ENCODE measurements around the gene XYLB.
"Not testable (repeated sequence)": the region's sequence is repeated elsewhere in the genome, so short reads cannot be mapped to it uniquely, and the experiment has no call there.

Gene XYLB

DNA sequence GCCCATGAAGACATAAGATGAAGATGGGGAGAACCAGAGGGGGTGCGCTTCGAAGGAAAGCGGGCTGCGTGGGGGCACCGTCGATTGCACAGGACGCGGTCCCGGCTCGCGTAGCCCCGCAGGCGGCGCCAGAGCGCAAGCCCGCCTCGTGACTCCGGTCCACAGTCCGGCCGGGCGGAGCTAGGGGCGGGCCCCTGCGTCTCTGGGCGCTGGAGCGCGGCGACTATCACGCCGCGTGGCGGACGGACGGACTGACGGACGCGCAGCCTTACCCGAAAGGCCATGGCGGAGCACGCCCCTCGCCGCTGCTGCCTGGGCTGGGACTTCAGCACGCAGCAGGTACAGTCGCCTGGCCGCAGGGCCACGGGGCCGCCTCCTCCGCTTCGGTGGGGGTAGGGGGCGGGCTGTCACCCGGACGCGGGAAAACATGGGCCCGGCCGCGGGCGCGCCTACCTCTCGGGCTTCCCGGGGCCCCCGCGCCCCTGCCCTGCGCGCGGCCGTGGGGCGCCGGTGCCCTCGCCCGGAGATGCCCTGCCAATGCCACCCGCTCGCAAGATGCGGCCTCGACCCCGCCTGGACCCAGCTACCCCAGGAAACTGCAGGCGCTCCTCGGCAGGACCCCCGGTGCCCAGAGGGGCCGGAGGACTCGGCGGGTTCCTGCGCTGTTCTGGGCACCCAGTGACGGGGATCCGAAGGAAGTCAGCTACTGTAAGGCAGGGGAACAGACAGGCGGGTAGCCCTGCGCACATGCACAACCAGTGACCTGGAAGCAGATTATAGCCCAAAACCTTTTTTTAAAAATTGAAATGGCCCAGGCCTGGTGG lies at the start of gene XYLB:
TSS of gene XYLB (plus strand) at position 199 of the 824 bp plus-strand sequence. CDS start at position 283, 84 bp downstream.
- peak; percentile 49 for DNase-seq

DNA sequence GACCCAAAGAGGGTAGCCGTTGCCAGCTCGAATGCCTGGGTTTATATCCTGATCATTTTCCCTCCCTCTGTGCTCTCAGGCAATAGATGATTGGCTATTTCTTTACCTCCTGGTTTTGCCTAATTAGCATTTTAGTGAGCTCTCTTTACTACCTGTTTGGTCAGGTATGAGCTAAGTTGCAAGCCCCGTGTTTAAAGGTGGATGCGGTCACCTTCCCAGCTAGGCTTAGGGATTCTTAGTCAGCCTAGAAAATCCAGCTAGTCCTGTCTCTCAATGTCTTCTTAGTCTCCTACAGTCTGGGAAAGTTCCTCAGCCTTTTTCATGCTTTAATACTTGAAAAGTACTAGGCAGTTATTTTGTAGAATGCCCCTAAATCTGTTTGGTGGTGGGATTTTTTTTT lies 49.5 kb upstream of the XYLB start:
- DNase-seq: not testable (repeated sequence)

DNA sequence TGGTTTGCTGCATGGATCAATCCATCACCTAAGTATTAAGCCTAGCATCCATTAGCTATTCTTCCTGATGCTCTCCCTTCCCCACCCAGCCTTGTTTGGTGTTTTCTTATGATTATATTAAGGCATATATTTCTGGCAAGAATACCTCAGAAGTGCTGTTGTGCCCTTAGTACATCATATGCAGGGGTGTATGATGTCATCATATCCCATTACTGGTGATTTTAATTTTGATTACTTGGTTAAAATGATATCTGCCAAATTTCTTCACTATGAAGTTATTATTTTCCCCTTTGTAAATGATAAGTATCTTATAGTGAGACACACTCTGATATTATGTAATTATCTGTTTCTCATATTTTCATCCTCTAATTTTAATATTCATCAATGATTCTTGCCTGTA lies 49.0 kb upstream of the XYLB start:
- DNase-seq: no peak

DNA sequence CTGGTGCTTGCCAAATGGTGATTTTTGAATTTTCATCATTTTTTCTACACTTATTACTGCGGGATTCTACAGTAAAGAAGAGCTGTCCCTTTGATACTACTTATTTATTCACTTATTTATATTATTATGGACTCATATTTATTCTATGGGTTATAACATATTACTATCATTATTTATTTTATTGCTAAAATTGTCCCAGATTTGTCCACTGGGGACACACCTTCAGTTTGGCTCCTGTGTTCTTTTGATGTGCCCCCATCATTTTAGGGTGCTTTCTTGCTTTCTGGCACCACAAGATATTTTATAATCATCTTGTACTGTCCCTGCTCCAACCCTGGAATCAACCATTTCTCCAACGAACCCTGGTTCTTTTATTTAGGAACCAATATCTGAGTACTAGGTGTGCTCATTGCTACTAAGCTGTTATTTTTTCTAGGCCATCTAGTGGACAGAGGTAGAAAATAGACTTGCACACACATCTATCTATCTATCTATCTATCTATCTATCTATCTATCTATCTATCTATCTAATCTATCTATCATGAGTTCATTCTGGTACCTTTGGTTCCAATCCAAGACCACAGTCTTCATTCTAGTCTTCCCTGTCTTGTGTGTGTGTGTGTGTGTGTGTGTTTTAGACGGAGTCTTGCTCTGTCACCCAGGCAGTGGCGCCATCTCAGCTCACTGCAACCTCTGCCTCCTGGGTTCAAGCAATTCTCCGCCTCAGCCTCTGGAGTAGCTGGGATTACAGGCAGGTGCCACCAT lies 48.5 kb upstream of the XYLB start:
- no peak for DNase-seq

DNA sequence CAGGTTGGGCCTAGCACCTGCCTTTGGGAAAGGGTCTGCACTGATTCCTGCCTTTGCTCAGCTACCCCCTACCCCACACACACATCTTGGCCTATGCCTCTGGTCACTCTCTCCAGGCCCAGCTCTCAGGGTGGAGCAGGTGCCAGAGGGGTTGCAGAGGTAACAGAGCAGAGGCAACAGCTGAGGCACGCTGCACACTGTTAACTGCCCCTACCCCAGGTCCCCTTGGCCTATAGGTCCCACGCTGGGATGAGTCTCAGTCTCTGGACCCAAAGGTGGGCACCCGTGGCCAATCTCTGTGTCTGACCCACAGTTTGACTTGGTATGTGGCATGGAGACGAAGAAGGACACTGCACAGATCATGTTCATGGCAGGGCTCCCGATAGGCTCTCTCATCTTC lies 39.6 kb upstream of the XYLB start:
- DNase-seq: no peak

DNA sequence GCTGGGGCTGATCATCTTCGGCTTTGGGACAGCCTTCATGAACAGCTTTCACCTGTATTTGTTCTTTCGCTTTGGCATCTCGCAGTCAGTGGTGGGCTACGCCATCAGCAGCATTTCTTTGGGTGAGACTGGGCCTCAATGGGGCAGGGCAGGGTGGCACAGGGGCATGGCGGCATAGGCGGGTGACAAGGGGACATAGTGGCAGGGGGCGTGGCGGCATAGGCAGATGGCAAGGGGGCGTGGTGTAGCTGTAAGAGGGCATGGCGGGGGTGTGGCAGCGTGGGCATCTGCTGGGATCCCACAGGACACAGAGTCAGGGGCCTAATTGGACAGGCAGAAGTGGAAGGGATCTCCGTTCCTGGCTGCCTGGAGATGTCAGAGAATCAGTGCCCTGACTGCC lies 39.0 kb upstream of the XYLB start:
- DNase-seq: no peak

DNA sequence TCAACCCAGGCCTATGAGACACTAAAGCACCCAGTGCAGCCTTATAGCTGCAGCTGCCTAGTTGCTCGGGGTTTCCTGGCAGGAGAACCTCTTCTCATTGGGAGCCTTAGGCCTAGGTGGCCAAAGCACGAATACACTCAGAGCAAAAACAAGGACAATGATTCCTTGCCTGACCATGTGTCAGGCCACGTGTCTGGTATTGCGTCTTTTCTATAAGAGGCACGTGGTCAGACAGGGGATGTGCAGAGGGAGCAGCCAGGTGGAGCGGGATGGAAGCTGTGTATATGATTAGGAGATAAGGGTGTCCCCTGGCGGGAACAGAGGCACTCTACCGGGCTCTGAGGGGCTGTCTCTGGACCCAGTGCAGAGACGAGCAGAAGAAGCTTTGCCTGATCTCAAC lies 38.1 kb upstream of the XYLB start:
- DNase-seq: no peak

DNA sequence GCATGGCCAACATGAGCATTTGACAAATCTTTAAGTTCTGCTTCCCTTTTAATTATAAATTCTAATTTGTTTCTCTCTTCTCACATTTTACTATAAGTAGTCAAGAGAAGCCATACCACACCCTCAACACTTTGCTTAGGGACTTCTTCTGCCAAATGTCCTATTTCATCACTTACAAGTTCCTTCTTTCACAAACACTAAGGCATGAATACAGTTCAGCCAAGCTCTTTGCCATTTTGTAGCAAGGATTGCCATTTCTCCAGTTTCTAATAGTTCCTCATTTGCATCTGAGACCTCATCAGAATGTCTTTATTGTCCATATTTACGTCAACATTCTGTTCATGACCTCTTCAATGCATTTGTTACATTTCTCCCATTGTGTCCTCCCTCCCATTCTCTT lies 35.1 kb upstream of the XYLB start:
- no peak for DNase-seq

DNA sequence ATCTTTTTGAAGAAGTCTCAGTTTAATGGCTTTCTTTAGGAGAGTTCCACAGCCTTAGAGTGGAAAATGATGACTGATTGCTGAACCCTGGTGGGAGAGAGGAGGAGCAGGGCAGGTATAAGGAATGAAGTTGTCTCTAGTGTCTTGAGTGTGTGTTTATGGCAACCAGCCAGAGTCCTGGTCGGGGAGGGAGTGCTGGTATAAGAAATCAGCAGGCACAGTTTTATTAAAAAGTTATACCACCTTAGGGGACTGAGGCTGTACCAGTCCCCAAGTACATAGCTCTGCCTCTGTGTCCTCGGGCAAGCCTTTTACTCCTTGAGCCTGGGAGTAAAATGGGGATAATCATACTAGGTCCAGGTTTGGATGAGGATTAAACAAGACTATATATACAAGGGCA lies 34.6 kb upstream of the XYLB start:
- DNase-seq: no peak

DNA sequence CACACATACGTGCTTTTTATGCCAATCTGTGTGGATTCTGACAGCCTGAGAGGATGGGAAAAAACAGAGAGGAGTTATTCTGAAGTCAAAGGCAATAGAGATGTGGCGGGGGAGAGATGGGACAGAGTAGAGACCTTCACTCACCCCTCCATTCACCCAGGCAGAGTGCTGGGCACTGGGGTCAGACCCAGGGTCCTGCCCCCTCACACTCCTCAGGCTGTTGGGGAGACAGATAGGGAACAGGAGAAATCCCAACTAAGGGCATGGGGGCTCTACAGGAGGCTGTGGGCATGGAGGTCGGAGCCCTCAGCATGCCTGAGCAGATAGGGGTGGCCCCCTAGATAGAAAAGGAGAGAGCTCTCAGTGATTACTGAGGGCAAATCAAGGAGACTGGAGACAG lies 34.2 kb upstream of the XYLB start:
- DNase-seq: no peak

DNA sequence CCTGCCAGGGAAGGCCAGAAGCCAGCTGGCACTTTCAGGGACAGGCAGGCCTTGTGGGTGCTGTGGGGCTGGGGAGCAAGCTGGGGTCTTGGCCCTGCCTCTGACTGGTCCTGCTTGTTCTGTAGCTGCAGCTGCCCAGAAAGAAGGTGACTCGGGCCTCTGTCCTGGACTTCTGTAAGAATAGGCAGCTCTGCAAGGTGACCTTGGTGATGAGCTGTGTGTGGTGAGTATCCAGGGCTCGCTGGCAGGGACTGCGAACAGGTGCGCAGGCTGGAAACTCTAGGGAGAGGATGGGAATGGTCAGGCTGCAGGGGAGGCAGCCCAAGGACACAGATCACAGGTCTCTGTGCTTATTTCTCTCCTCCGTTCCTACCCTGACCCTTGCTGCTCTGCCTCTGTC lies 33.3 kb upstream of the XYLB start:
- no peak for DNase-seq

DNA sequence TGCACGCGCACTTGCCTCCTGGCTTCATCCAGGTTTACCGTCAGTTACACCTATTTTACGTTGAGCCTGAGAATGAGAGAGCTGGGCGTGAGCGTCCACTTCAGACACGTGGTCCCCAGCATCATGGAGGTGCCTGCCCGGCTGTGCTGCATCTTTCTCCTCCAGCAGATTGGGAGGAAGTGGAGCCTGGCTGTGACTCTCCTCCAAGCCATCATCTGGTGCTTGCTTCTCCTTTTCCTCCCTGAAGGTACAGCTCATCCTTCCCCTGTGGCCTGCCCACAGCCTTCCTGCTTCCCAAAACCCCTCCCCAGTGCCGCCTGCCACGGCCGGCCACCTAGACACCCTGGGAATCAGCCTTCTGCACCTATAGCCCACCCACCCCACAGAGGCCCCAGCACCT lies 32.9 kb upstream of the XYLB start:
- no peak for DNase-seq

DNA sequence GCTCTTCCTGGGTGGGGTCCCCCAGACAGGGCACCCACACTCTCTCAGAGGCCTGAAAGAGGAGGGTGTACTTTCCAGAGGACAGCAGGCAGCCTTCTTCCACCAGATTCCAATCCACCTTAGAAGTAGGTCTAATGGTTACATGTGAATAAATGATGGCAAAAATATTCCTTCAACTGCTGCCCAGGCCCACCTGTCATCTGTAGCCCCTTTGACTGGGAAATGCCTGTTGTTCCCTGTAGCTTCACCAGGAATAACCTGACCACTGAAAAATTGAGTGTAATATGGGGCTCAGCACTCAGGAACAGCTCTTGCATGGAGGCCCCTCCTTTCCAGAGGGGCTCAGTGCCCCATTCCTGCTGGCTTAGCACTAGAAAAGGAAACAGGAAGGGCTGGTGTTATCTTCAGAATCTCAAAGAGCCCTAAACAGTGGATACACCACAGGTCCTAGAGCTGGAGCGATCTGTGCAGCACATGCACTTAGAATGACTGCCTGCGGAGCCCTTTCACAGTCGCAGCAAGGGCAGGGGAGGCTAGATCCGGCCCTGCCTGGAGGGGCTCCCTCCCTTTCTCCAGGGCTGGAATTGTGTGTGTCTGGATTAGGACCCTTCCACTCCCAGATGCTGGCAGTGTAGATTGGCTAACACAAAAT lies 32.3 kb upstream of the XYLB start:
- no peak for DNase-seq

DNA sequence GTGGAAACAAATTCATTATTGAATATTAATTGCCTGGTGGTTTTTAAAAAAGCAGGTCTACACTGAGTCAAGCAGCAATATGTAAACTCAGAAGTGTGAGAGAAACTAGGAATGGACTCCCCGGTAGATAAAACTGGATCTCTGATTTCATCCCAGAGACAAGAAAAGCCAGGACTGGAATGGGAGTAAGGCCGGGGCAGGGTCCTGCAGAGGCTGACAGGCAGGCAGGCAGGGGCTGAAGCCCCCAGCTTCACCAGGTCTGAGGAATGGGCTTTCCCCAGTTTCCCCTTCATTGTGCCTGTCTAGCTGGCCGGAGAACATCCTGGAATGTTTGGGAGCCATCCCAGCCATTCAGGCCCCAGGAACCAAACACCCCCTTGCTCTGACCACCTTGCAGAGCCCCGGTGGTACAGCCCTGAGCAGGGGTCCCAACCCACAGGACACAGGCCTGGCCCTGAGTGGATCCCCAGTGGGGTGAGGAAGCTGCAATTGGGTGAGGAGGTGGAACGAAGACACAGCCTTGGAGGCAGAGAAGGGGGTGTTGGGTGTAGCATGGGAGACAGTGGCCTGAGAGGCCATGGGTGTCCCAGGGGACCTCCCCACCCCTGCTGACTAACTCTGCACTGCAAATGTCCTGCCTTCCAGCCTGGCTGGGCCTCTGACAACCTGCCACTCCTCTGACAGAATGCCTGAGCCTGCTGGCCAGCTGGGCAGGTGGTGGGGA lies 31.7 kb upstream of the XYLB start:
- no peak for DNase-seq

DNA sequence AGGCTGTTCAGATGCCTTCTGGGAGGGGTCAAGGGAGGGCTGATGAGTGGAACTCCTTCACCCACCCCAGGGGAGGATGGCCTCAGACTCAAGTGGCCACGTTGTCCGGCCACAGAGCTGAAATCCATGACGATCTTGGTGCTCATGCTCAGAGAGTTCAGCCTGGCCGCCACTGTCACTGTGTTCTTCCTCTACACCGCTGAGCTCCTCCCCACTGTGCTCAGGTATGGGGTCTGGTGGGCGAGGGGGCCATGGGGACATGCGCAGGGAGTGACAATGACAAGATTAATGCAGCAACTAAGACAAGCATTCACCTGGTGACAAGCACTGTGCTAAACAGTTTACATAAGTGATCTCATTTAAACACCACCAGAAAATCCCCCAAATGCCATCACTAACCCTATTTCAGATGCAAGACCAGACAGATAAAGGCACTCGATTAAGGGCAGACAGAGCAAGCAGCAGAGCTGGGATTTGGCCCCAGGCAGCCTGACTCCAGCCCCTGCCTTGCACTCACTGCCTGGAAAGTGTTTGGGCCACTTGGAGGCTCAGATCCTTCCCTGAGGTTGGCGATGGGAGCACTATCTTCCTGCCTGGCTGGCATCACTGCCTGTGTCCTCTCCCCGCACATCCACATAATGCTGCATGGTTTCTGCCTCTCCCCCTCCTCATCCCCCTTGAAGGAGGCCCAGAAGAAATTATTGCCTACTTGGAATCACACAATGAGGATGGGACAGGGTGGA lies 30.9 kb upstream of the XYLB start:
- DNase-seq: no peak

DNA sequence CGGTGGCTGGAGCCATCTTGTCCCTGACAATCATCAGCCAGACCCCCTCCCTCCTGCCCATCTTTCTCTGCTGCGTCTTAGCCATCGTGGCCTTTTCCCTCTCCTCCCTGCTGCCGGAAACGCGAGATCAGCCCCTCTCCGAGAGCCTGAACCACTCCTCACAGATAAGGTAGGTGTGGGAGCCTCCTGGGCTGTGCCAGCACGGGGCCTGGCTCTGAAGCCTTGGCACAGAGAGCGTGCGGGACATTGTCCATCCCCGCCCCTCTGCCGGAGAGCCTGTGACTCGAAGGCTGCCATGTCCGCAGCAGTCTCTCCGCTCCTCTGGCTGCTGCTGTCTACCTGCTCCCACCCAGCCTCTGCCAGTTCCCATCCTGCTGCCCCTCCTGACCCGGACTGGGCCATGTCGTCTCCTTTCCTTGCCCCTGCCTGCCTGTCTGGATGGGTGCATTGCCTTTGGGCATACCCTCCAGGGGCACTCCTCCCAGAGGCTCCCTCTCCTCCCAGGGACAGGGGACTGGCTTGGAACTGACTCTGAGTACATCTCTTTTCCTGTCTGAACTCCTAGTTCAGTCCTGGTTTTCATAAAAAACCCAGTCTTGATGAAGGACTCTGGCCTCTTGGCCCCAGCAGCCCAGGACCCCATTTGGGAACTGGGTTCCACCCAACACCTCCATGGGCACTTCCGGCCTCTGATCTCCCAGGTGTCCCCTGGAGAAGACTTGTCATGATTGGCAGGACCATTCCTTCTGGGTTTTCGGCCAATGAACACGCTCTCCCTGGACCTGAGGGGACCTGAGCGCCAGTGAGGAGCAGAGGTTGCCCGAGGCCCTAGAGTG lies 30.0 kb upstream of the XYLB start:
- no peak for DNase-seq

DNA sequence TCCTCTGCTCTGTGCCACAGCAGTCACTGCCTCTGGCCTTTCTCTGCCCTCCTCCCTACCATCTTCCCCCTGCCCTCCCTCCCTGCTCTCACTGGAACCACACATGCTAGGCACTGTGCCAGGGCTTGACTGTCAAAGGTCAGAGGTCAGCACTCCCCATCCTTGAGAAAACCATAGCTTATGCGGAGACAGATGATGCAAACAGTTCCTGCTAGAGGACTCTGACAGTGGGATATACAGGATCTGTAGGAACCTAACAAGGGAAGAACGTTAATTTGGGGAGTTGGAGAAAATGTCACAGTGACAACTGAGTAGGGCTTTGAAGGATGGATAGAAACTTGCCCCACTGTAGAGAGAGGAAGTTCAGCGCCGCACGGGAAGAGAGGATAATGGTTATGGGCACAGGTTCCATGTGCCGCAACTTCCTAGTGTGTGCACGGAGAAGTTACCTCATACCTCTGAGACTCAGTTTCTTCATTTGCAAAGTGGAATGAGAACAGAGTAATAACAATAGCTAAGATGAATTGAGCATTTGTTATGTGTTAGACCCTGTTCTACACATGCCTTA lies 29.3 kb upstream of the XYLB start:
- DNase-seq: no peak

DNA sequence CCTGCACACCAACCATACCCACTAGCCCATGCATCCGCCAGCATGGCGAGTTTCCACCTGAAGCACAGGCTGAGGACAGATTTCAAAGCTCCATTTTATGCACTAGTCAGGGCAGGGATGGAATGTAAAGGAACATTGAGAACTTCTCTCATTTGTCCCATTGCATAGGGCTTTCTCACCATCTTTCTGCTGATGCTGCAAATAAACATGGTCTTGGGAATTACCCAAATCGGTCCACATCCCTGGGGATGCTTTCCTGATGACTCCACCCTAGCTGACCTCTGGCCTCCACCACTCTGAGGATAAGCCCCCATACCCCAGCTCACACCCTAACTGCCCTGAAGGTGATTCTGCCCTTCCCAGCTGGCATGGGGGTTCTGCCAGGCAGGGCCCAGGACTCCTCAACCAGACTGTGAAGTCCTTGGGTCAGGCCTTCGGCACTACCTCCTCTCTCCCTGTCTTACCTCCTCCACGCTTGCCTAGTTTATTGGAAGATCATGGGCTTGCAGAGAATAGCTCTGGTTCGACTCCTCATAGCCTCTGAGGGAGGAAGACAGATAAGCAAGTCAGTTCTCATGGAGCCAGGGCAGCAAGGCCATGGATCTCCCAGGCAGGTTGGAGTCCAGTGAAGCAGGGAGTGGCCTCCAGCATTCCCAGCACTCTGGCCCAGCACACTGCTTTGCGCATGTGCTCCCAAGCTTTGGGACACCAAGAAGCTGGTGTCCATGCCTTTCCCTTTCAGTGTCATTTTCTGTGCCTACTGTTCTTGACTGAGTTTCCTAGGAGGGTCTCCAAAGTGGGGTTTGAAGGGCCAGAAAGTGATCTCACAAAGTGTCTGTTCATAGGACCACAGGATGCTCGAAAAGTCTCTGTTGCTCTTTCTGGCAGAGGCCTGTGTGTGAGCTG lies 27.6 kb upstream of the XYLB start:
- DNase-seq: no peak

DNA sequence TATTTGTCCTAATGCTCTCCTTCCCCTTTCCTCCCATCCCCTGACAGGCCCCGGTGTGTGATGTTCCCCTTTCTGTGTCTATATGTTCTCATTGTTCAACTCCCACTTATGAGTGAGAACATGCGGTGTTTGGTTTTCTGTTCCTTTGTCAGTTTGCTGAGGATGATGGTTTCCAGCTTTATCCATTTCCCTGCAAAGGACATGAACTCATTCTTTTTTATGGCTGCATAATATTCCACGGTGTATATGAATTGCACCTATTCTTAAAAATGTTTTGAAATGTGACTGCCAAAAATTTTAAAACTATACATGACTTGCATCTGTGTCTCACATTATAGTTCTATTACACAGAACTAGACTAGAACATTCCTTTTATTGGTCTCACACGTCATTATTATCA lies 25.9 kb upstream of the XYLB start:
- not testable (repeated sequence) for DNase-seq

DNA sequence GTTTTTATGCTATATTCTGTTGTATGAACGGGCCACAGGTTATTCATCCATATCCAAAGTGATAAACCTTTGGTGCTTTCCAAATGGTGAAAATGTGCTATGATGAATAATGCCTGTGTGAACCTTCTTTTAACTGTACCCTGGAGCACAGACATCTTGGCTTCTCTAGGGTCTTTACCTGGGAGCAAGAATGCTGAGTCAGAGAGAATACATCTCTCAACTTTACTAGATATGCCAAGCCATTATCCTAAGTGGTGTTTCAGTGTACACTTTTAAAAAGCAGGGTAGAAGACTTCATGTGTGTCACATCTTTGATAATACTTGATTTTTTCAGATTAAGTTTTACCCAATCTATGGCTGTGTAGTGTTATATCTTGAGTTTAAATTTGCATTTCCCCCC lies 23.5 kb upstream of the XYLB start:
- DNase-seq: no peak

Data from NCI-H1105 (cell line).